ENCODE results near the gene SPACDR. TPM values are rescaled to one million over a fixed set of nuclear protein-coding genes. Genes with fewer than 3 reads are reported as not detected.

Gene SPACDR
- total and polyA plus RNA-seq, 9 of the 15 experiments (the other 6 are each of a cell fraction or from before 2014, with no cell fraction given) = 0.07 to 0.55 (median 0.14) TPM; not detected in 1

DNA sequence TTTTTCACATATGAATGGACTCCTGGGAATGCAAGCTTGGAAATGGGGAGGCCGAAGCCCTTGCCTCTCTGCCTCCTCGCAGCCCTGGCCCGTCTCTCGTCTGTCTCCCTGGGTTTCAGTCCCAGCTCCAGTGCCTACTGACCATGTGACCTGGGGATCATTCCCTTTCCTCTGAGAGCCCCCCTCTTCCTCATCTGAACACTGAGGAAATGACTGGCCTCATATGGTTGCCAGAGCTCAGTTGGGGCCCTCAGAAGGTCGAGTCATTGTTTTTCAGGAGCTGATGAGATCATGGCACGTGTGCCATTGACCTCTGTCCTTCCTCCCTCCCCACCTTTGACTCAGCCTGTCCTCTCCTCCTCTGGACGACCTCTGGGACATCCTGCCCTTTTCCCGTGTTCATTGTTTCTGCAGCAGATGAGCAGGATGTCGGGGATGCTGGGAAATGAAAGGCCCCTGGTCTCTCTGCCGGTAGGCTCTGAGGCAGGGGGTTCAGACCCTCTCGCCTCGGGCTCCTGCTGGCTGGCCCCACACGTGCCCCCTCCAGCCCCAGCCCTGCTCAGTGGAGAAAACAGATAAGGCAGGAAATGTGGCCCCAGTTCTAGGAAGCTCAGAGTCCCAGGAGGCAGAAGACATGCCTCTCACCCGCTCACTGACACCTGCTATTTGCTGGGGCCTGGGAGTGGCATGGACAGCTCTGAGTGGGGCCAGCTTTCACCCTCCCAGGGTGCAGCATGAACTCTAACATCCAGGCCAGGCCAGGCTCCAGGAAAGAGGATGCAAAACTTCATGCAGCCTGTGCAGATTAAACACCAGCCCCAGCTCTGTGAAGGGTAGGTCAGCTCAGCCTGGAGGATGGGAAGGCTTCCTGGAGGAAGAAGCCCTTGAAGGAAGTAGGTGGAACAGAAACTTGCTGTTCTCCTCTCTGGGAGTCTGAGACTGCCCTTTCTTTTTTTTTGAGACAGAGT is 19.5 kb downstream of the SPACDR start (continued):
- TF ChIP-seq, protein P1, sequence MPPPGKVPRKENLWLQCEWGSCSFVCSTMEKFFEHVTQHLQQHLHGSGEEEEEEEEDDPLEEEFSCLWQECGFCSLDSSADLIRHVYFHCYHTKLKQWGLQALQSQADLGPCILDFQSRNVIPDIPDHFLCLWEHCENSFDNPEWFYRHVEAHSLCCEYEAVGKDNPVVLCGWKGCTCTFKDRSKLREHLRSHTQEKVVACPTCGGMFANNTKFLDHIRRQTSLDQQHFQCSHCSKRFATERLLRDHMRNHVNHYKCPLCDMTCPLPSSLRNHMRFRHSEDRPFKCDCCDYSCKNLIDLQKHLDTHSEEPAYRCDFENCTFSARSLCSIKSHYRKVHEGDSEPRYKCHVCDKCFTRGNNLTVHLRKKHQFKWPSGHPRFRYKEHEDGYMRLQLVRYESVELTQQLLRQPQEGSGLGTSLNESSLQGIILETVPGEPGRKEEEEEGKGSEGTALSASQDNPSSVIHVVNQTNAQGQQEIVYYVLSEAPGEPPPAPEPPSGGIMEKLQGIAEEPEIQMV (tag; conservative IDR thresholded peaks at IDR 0.05; ENCODE audit: low read depth) = 0 out of 2 replicates have a peak, but pooled peaks have one; percentile 17
- TF ChIP-seq SPI1 (IDR thresholded peaks at IDR 0.05; ENCODE audit: borderline replicate concordance, low read depth, low read length) = peak; percentile 55; the same call in 1 of the 2 replicates
- TF ChIP-seq, protein P2, sequence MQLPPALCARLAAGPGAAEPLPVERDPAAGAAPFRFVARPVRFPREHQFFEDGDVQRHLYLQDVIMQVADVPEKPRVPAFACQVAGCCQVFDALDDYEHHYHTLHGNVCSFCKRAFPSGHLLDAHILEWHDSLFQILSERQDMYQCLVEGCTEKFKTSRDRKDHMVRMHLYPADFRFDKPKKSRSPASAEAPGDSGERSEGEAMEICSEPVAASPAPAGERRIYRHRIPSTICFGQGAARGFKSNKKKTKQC (CRISPR knock-in tag; IDR thresholded peaks at IDR 0.05) = 0 out of 2 replicates have a peak, but pooled peaks have one; percentile 22
- TF ChIP-seq ZNF717 (CRISPR knock-in tag; IDR thresholded peaks at IDR 0.05) = no peak
- no peak for TF ChIP-seq HSF4 (CRISPR knock-in tag; IDR thresholded peaks at IDR 0.05; ENCODE audit: borderline replicate concordance)
- no peak for TF ChIP-seq ZC3H8 (IDR thresholded peaks at IDR 0.05)
- peak; percentile 61 for TF ChIP-seq LARP7 (IDR thresholded peaks at IDR 0.05)
- TF ChIP-seq TEAD2 (tag; IDR thresholded peaks at IDR 0.05) = no peak
- no peak; the same call in 1 of the 2 replicates for TF ChIP-seq NFE2L1 (tag; IDR thresholded peaks at IDR 0.05; ENCODE audit: borderline replicate concordance, low read depth)
- TF ChIP-seq HMG20A (CRISPR knock-in tag; conservative IDR thresholded peaks at IDR 0.05) = no peak
- TF ChIP-seq, protein P3, sequence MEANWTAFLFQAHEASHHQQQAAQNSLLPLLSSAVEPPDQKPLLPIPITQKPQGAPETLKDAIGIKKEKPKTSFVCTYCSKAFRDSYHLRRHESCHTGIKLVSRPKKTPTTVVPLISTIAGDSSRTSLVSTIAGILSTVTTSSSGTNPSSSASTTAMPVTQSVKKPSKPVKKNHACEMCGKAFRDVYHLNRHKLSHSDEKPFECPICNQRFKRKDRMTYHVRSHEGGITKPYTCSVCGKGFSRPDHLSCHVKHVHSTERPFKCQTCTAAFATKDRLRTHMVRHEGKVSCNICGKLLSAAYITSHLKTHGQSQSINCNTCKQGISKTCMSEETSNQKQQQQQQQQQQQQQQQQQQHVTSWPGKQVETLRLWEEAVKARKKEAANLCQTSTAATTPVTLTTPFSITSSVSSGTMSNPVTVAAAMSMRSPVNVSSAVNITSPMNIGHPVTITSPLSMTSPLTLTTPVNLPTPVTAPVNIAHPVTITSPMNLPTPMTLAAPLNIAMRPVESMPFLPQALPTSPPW (CRISPR knock-in tag; IDR thresholded peaks at IDR 0.05) = peak; percentile 91
- no peak; the same call in 1 of the 2 replicates for TF ChIP-seq POLR2H (tag; IDR thresholded peaks at IDR 0.05; ENCODE audit: low read depth)
- TF ChIP-seq HEY1 (CRISPR knock-in tag; IDR thresholded peaks at IDR 0.05; ENCODE audit: borderline replicate concordance) = no peak
- TF ChIP-seq CBX1 (IDR thresholded peaks at IDR 0.05; ENCODE audit: low read depth) = no peak; the same call in 1 of the 2 replicates
- peak; percentile 81 for TF ChIP-seq CXXC5 (CRISPR knock-in tag; IDR thresholded peaks at IDR 0.05)
- no peak for TF ChIP-seq ZNF311 (CRISPR knock-in tag; IDR thresholded peaks at IDR 0.05)
- TF ChIP-seq POLR2A (conservative IDR thresholded peaks at IDR 0.05) = peak; percentile 70
- no peak for TF ChIP-seq MEF2A (IDR thresholded peaks at IDR 0.05; ENCODE audit: control insufficient read depth, low read depth, low read length)
- TF ChIP-seq BDP1 (IDR thresholded peaks at IDR 0.05; ENCODE audit: insufficient read depth, insufficient read length) = no peak
- peak; percentile 12; the same call in 1 of the 2 replicates for TF ChIP-seq HLTF (IDR thresholded peaks at IDR 0.05)
- no peak for TF ChIP-seq ZNF23 (CRISPR knock-in tag; IDR thresholded peaks at IDR 0.05)
- TF ChIP-seq CREBBP (IDR thresholded peaks at IDR 0.05; ENCODE audit: low read depth, low read length) = no peak
- no peak for TF ChIP-seq GTF2A2 (tag; IDR thresholded peaks at IDR 0.05)
- TF ChIP-seq DACH1 (IDR thresholded peaks at IDR 0.05; ENCODE audit: partially characterized antibody) = peak; percentile 39
- TF ChIP-seq, protein P4, sequence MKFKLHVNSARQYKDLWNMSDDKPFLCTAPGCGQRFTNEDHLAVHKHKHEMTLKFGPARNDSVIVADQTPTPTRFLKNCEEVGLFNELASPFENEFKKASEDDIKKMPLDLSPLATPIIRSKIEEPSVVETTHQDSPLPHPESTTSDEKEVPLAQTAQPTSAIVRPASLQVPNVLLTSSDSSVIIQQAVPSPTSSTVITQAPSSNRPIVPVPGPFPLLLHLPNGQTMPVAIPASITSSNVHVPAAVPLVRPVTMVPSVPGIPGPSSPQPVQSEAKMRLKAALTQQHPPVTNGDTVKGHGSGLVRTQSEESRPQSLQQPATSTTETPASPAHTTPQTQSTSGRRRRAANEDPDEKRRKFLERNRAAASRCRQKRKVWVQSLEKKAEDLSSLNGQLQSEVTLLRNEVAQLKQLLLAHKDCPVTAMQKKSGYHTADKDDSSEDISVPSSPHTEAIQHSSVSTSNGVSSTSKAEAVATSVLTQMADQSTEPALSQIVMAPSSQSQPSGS (CRISPR knock-in tag; IDR thresholded peaks at IDR 0.05) = peak; percentile 94

Data from K562 (cell line).